ENCODE measurements around the gene IL36A.

IL36A gene

GRCh38 chr2:113007250-113007649, 2.0 kb downstream of the IL36A start:
- DNase-seq (ENCODE audit: low read depth): no peak

GRCh38 chr2:113009622-113010021, 4.4 kb downstream of the IL36A start:
- no peak for DNase-seq (ENCODE audit: low read depth)

- no peak for DNase-seq (ENCODE audit: low read depth)
Observed at GRCh38 chr2:113010088-113010487, 4.8 kb downstream of the IL36A start.

GRCh38 chr2:113011108-113011507, 5.8 kb downstream of the IL36A start:
- DNase-seq (ENCODE audit: low read depth): no peak

GRCh38 chr2:113012436-113013335, 7.4 kb downstream of the IL36A start:
- DNase-seq (ENCODE audit: low read depth): no peak

- DNase-seq (ENCODE audit: low read depth): no peak
Observed at GRCh38 chr2:113013336-113013661, 8.0 kb downstream of the IL36A start.

GRCh38 chr2:113014067-113014466, 8.8 kb downstream of the IL36A start:
- no peak for DNase-seq (ENCODE audit: low read depth)

- no peak for DNase-seq (ENCODE audit: low read depth)
Observed at GRCh38 chr2:113015042-113015441, 9.8 kb downstream of the IL36A start.

GRCh38 chr2:113015655-113016054, 10.4 kb downstream of the IL36A start:
- DNase-seq (ENCODE audit: low read depth): no peak

- DNase-seq (ENCODE audit: low read depth): no peak
Observed at GRCh38 chr2:113018509-113018908, 13.2 kb downstream of the IL36A start.

GRCh38 chr2:113021312-113021711, 16.1 kb downstream of the IL36A start:
- no peak for DNase-seq (ENCODE audit: low read depth)

GRCh38 chr2:113024764-113025163, 19.5 kb downstream of the IL36A start:
- no peak for DNase-seq (ENCODE audit: low read depth)

GRCh38 chr2:113025737-113026136, 20.5 kb downstream of the IL36A start:
- no peak for DNase-seq (ENCODE audit: low read depth)

- DNase-seq (ENCODE audit: low read depth): no peak
Observed at GRCh38 chr2:113027691-113028090, 22.4 kb downstream of the IL36A start.

- no peak for DNase-seq (ENCODE audit: low read depth)
Observed at GRCh38 chr2:113028112-113028511, 22.9 kb downstream of the IL36A start.

- DNase-seq (ENCODE audit: low read depth): no peak
Observed at GRCh38 chr2:113032737-113033136, 27.5 kb downstream of the IL36A start.

- DNase-seq (ENCODE audit: low read depth): no peak
Observed at GRCh38 chr2:113034016-113034415, 28.8 kb downstream of the IL36A start.

GRCh38 chr2:113036763-113037162, 31.5 kb downstream of the IL36A start:
- DNase-seq (ENCODE audit: low read depth): no peak

GRCh38 chr2:113038291-113038690, 33.0 kb downstream of the IL36A start:
- no peak for DNase-seq (ENCODE audit: low read depth)

GRCh38 chr2:113039158-113039557, 33.9 kb downstream of the IL36A start:
- DNase-seq (ENCODE audit: low read depth): no peak

GRCh38 chr2:113039719-113040118, 34.5 kb downstream of the IL36A start:
- DNase-seq (ENCODE audit: low read depth): no peak

- no peak for DNase-seq (ENCODE audit: low read depth)
Observed at GRCh38 chr2:113041871-113042270, 36.6 kb downstream of the IL36A start.

- no peak for DNase-seq (ENCODE audit: low read depth)
Observed at GRCh38 chr2:113046465-113046864, 41.2 kb downstream of the IL36A start.

Measured in fibroblast of gingiva (primary cell).